Chondrocyte (in vitro differentiated cells): ENCODE results near the gene MYZAP. TPM values are rescaled to one million over a fixed set of nuclear protein-coding genes. Genes with fewer than 3 reads are reported as not detected.
A peak's percentile ranks its signal among the peaks of the same experiment; 100 is the strongest.

Experiments
- DNase-seq: peaks from one replicate; pipeline ENCODE4 v3.0.0; 2021; ENCODE audit warnings: mixed read lengths, low spot score
- H3K27ac Mint-ChIP-seq: one replicate; pipeline ENCODE4 v1.8.0; 2021; ENCODE audit warnings: mild to moderate bottlenecking, moderate library complexity, mixed read lengths; ENCODE audit not compliant: unreplicated experiment
- H3K27me3 Mint-ChIP-seq: 2 replicates; pipeline ENCODE4 v1.8.0; 2021; ENCODE audit warnings: low read depth, mixed read lengths
- H3K36me3 Mint-ChIP-seq: 2 replicates; pipeline ENCODE4 v1.8.0; 2021; ENCODE audit warnings: low read depth, mixed read lengths
- H3K4me1 Mint-ChIP-seq: 2 replicates; pipeline ENCODE4 v1.8.0; 2021; ENCODE audit warnings: low read depth, mild to moderate bottlenecking, mixed read lengths
- H3K4me3 Mint-ChIP-seq: one replicate; pipeline ENCODE4 v1.8.0; 2021; ENCODE audit warnings: mild to moderate bottlenecking, moderate library complexity, mixed read lengths; ENCODE audit not compliant: unreplicated experiment
- H3K9me3 Mint-ChIP-seq: 2 replicates; pipeline ENCODE4 v1.8.0; 2021; ENCODE audit warnings: low read depth, mixed read lengths
- CTCF ChIP-seq: fragments of 200-600 bp; sonication (generic); IDR thresholded peaks from 2 replicates; pipeline ENCODE4 v1.5.0; 2021; ENCODE audit warnings: antibody characterized with exemption, mild to moderate bottlenecking, moderate library complexity
- total RNA-seq: library from RNA; stranded (reverse); gene quantifications from 3 replicates; pipeline ENCODE4 v1.2.1, GENCODE V29; 2021

Gene MYZAP
- total RNA-seq, 1 donor from 2014 or later = 0.17 TPM

GRCh38 chr15:57562196-57562769 lies 29.4 kb upstream of the MYZAP start:
- peak; percentile 60 for DNase-seq
- Mint-ChIP-seq H3K9me3 (no peaks in the 10 kb centered on the region), H3K27me3 (peaks cover 1% of the 10 kb centered on the region), H3K27ac (no peak overlapping the region), H3K4me1 (peaks cover 9% of the 10 kb centered on the region), H3K36me3 (no peaks in the 10 kb centered on the region), H3K4me3 (no peak overlapping the region)
- TF ChIP-seq CTCF = no peak

- Mint-ChIP-seq H3K27me3 (peaks cover 1% of the 10 kb centered on the region), H3K36me3 (no peaks in the 10 kb centered on the region), H3K9me3 (no peaks in the 10 kb centered on the region), H3K4me3 (no peak overlapping the region), H3K4me1 (peaks cover 9% of the 10 kb centered on the region), H3K27ac (no peak overlapping the region)
- DNase-seq = no peak
- TF ChIP-seq CTCF = no peak
Measured at GRCh38 chr15:57563416-57563815, 28.3 kb upstream of the MYZAP start.

GRCh38 chr15:57565311-57565710 lies 26.4 kb upstream of the MYZAP start:
- no peaks in the 10 kb centered on the region for H3K36me3 Mint-ChIP-seq

GRCh38 chr15:57566834-57567233 lies 24.9 kb upstream of the MYZAP start:
- Mint-ChIP-seq H3K4me1 (peaks cover 7% of the 10 kb centered on the region), H3K9me3 (no peaks in the 10 kb centered on the region), H3K27ac (no peak overlapping the region), H3K36me3 (no peaks in the 10 kb centered on the region), H3K4me3 (no peak overlapping the region), H3K27me3 (peaks cover 1% of the 10 kb centered on the region)
- DNase-seq = no peak
- no peak for TF ChIP-seq CTCF

More at GRCh38 chr15:57565311-57565710, 26.4 kb upstream of the MYZAP start:
- H3K4me3 Mint-ChIP-seq = no peak overlapping the region
- peaks cover 9% of the 10 kb centered on the region for H3K4me1 Mint-ChIP-seq
- H3K9me3 Mint-ChIP-seq = no peaks in the 10 kb centered on the region
- TF ChIP-seq CTCF = no peak
- peaks cover 1% of the 10 kb centered on the region for H3K27me3 Mint-ChIP-seq
- no peak overlapping the region for H3K27ac Mint-ChIP-seq
- DNase-seq = no peak

- Mint-ChIP-seq H3K36me3 (no peaks in the 10 kb centered on the region), H3K27ac (no peak overlapping the region), H3K27me3 (peaks cover 1% of the 10 kb centered on the region), H3K9me3 (no peaks in the 10 kb centered on the region), H3K4me1 (peaks cover 7% of the 10 kb centered on the region), H3K4me3 (no peak overlapping the region)
- no peak for TF ChIP-seq CTCF
- no peak for DNase-seq
Measured at GRCh38 chr15:57567891-57568290, 23.8 kb upstream of the MYZAP start.
